Activated CD8-positive, alpha-beta T cell treated with anti-CD3 and anti-CD28 coated beads for 36 hours (primary cell): ENCODE data around the gene LAD1. TPM values are rescaled to one million over a fixed set of nuclear protein-coding genes. Genes with fewer than 3 reads are reported as not detected.
A peak's percentile ranks its signal among the peaks of the same experiment; 100 is the strongest.

Experiments
- ATAC-seq: fragments of 200-7000 bp; cut with Tn5 transposase; one replicate; pipeline ENCODE4 v1.10.0; 2021; ENCODE audit warnings: mild to moderate bottlenecking, moderate library complexity
- CTCF ChIA-PET: fragments of 350-600 bp; sonication (Branson Sonifier 250); formaldehyde crosslinking; loops from one replicate; lab custom pipeline; 2021; ENCODE audit warnings: antibody characterized with exemption; lab: Charles Lee
- POLR2A ChIA-PET: fragments of 350-600 bp; sonication (Branson Sonifier 250); formaldehyde crosslinking; loops from one replicate; lab custom pipeline; 2021; ENCODE audit warnings: antibody characterized with exemption; lab: Charles Lee
- DNase-seq: peaks from one replicate; pipeline ENCODE4 v3.0.0-alpha.2; 2020
- H3K27ac Mint-ChIP-seq: one replicate; pipeline ENCODE4 v1.8.0; 2021; ENCODE audit warnings: mild to moderate bottlenecking, mixed read lengths
- H3K27me3 Mint-ChIP-seq: one replicate; pipeline ENCODE4 v1.8.0; 2021; ENCODE audit warnings: mixed read lengths
- H3K36me3 Mint-ChIP-seq: one replicate; pipeline ENCODE4 v1.8.0; 2021; ENCODE audit warnings: low read depth, mixed read lengths
- H3K4me1 Mint-ChIP-seq: one replicate; pipeline ENCODE4 v1.8.0; 2021; ENCODE audit warnings: low read depth, mixed read lengths
- H3K4me3 Mint-ChIP-seq: one replicate; pipeline ENCODE4 v1.8.0; 2021; ENCODE audit warnings: mild to moderate bottlenecking, moderate library complexity, mixed read lengths
- H3K9me3 Mint-ChIP-seq: one replicate; pipeline ENCODE4 v1.8.0; 2021; ENCODE audit warnings: mixed read lengths
- CTCF ChIP-seq: fragments of 200-600 bp; IDR thresholded peaks from one replicate; pipeline ENCODE4 v1.8.0; 2022; ENCODE audit warnings: antibody characterized with exemption, mild to moderate bottlenecking
- intact Hi-C: fragments of 100-400 bp; cut with micrococcal nuclease; formaldehyde crosslinking; loops from one replicate; pipeline ENCODE4 v1.10.0; 2022
- total RNA-seq, 2 experiments: library from RNA; stranded (reverse); gene quantifications; one replicate each; pipeline ENCODE4 v1.2.3, GENCODE V29; 2021

The LAD1 gene
- total RNA-seq, 2 experiments from 2014 or later, result not detected

GRCh38 chr1:201350884-201351283 lies 48.2 kb downstream of the LAD1 start:
- no peak for TF ChIP-seq CTCF
- Mint-ChIP-seq H3K27me3 (peaks cover 27% of the 10 kb centered on the region), H3K36me3 (no peaks in the 10 kb centered on the region), H3K4me3 (no peak overlapping the region), H3K9me3 (no peaks in the 10 kb centered on the region), H3K27ac (no peak overlapping the region), H3K4me1 (no peaks in the 10 kb centered on the region)
- no peak for ATAC-seq
- intact Hi-C loops, result no loop called here
- no peak for DNase-seq
- ChIA-PET CTCF (interaction anchor here (2.3 kb wide), 1 partner anchor 162 kb away, joined by 8 read pairs; no protein-coding TSS in a partner anchor), POLR2A (interaction anchor here (0.9 kb wide), 1 partner anchor 67 kb away, joined by 3 read pairs; no protein-coding TSS in a partner anchor)

- no peak overlapping the region for H3K27ac Mint-ChIP-seq
- H3K36me3 Mint-ChIP-seq, result no peaks in the 10 kb centered on the region
- DNase-seq (no peak), ATAC-seq (no peak)
- H3K4me1 Mint-ChIP-seq, result no peaks in the 10 kb centered on the region
- POLR2A ChIA-PET, result interaction anchor here (0.9 kb wide), 1 partner anchor 66 kb away, joined by 3 read pairs; no protein-coding TSS in a partner anchor
- no peak for TF ChIP-seq CTCF
- H3K4me3 Mint-ChIP-seq, result no peak overlapping the region
- H3K27me3 Mint-ChIP-seq, result peaks cover 27% of the 10 kb centered on the region
- intact Hi-C loops, result no loop called here
- CTCF ChIA-PET, result interaction anchor here (0.8 to 2.3 kb wide), 3 partner anchors 11 to 163 kb away, joined by 3 to 8 read pairs (median 3); no protein-coding TSS in a partner anchor
- H3K9me3 Mint-ChIP-seq, result no peaks in the 10 kb centered on the region
Measured at GRCh38 chr1:201350361-201350725, 48.8 kb downstream of the LAD1 start.

GRCh38 chr1:201349092-201349491 lies 50.0 kb downstream of the LAD1 start:
- H3K4me1 Mint-ChIP-seq, result no peaks in the 10 kb centered on the region
- DNase-seq (no peak), ATAC-seq (no peak)
- no peak overlapping the region for H3K27ac Mint-ChIP-seq
- ChIA-PET POLR2A (no interaction called here), CTCF (interaction anchor here (0.7 to 3.7 kb wide), 13 partner anchors 12 to 185 kb away, joined by 3 to 25 read pairs (median 4); no protein-coding TSS in a partner anchor)
- H3K9me3 Mint-ChIP-seq, result no peaks in the 10 kb centered on the region
- no peaks in the 10 kb centered on the region for H3K36me3 Mint-ChIP-seq
- intact Hi-C loops, result no loop called here
- no peak for TF ChIP-seq CTCF
- H3K27me3 Mint-ChIP-seq, result peaks cover 23% of the 10 kb centered on the region
- no peak overlapping the region for H3K4me3 Mint-ChIP-seq

GRCh38 chr1:201348211-201348566 lies 50.9 kb downstream of the LAD1 start:
- no peaks in the 10 kb centered on the region for H3K9me3 Mint-ChIP-seq
- no peak overlapping the region for H3K4me3 Mint-ChIP-seq
- no peaks in the 10 kb centered on the region for H3K4me1 Mint-ChIP-seq
- H3K27ac Mint-ChIP-seq, result no peak overlapping the region
- H3K36me3 Mint-ChIP-seq, result no peaks in the 10 kb centered on the region
- peak; percentile 56 for DNase-seq
- ATAC-seq, result peak; percentile 85
- intact Hi-C loops, result no loop called here
- CTCF ChIA-PET, result interaction anchor here (1.1 to 3.7 kb wide), 13 partner anchors 13 to 94 kb away, joined by 3 to 25 read pairs (median 4); no protein-coding TSS in a partner anchor
- POLR2A ChIA-PET, result no interaction called here
- peak; percentile 55 for TF ChIP-seq CTCF
- H3K27me3 Mint-ChIP-seq, result peaks cover 23% of the 10 kb centered on the region

- Mint-ChIP-seq H3K4me3 (no peak overlapping the region), H3K9me3 (no peaks in the 10 kb centered on the region), H3K27ac (no peak overlapping the region), H3K4me1 (no peaks in the 10 kb centered on the region), H3K27me3 (peaks cover 23% of the 10 kb centered on the region), H3K36me3 (no peaks in the 10 kb centered on the region)
- ATAC-seq (no peak), DNase-seq (no peak)
- no peak for TF ChIP-seq CTCF
- POLR2A ChIA-PET, result no interaction called here
- intact Hi-C loops, result no loop called here
- CTCF ChIA-PET, result interaction anchor here (1.0 to 3.7 kb wide), 13 partner anchors 14 to 183 kb away, joined by 3 to 25 read pairs (median 4); no protein-coding TSS in a partner anchor
Measured at GRCh38 chr1:201347498-201348210, 51.5 kb downstream of the LAD1 start.
